ENCODE data around the gene MFN2.

GRCh38 chr1:11930571-11931445, 49.4 kb upstream of the MFN2 start:
- TF ChIP-seq POLR2A (IDR thresholded peaks at IDR 0.05) (no peak), CTCF (IDR thresholded peaks at IDR 0.05) (no peak)
